OCI-LY1 (cell line): ENCODE results near the gene MTNR1A.

Experiments used
- H2AFZ ChIP-seq: fragments of 200-600 bp; sonication (generic), shearing (Covaris generic); 2 replicates; pipeline ENCODE4 v1.6.0; 2014; ENCODE audit warnings: antibody characterized with exemption, mild to moderate bottlenecking, low read length
- H3F3A ChIP-seq: fragments of 200-600 bp; sonication (generic), shearing (Covaris generic); 2 replicates; pipeline ENCODE4 v1.6.0; 2014; ENCODE audit warnings: mild to moderate bottlenecking, antibody characterized with exemption, low read length, moderate library complexity; ENCODE audit not compliant: insufficient read depth
- H3K27ac ChIP-seq: fragments of 200-600 bp; sonication (generic); 2 replicates; pipeline ENCODE4 v1.5.1; 2014; ENCODE audit warnings: low read length, mixed run types, mild to moderate bottlenecking, low read depth; ENCODE audit not compliant: poor library complexity, severe bottlenecking
- H3K27me3 ChIP-seq: fragments of 200-600 bp; sonication (generic); 2 replicates; pipeline ENCODE4 v1.6.0; 2014; ENCODE audit warnings: antibody characterized with exemption, mild to moderate bottlenecking, low read length, moderate library complexity; ENCODE audit not compliant: insufficient read depth
- H3K36me3 ChIP-seq: fragments of 200-600 bp; sonication (generic); 2 replicates; pipeline ENCODE4 v1.6.1; 2014; ENCODE audit warnings: mild to moderate bottlenecking, antibody characterized with exemption, low read length, moderate library complexity, mixed read lengths; ENCODE audit not compliant: insufficient read depth
- H3K4me1 ChIP-seq: fragments of 200-600 bp; sonication (generic); 2 replicates; pipeline ENCODE4 v1.5.1; 2014; ENCODE audit warnings: mild to moderate bottlenecking, low read length, moderate library complexity; ENCODE audit not compliant: insufficient read depth, severe bottlenecking
- H3K4me2 ChIP-seq: fragments of 200-600 bp; sonication (generic), shearing (Covaris generic); 2 replicates; pipeline ENCODE4 v1.6.1; 2014; ENCODE audit warnings: low read length
- H3K4me3 ChIP-seq: fragments of 200-600 bp; sonication (generic); 2 replicates; pipeline ENCODE4 v1.5.1; 2014; ENCODE audit warnings: low read length, low read depth, mild to moderate bottlenecking, mixed read lengths; ENCODE audit not compliant: poor library complexity, severe bottlenecking
- H3K79me2 ChIP-seq: fragments of 200-600 bp; shearing (Covaris generic); 2 replicates; pipeline ENCODE4 v1.6.1; 2016; ENCODE audit warnings: mixed run types, low read length, mixed read lengths; ENCODE audit not compliant: insufficient read depth
- H3K9ac ChIP-seq: fragments of 200-600 bp; sonication (generic), shearing (Covaris generic); 2 replicates; pipeline ENCODE4 v1.6.1; 2014; ENCODE audit warnings: mild to moderate bottlenecking, low read length, mixed read lengths
- H3K9me2 ChIP-seq: fragments of 200-600 bp; sonication (generic), shearing (Covaris generic); 2 replicates; pipeline ENCODE4 v1.6.1; 2014; ENCODE audit warnings: low read depth, mild to moderate bottlenecking, low read length, mixed read lengths
- H3K9me3 ChIP-seq: fragments of 200-600 bp; shearing (Covaris generic); 2 replicates; pipeline ENCODE4 v1.6.1; 2014; ENCODE audit warnings: low read length, mixed read lengths
- H4K20me1 ChIP-seq: fragments of 200-600 bp; sonication (generic), shearing (Covaris generic); 2 replicates; pipeline ENCODE4 v1.6.0; 2016; ENCODE audit warnings: mild to moderate bottlenecking, low read length; ENCODE audit not compliant: insufficient read depth
- CTCF ChIP-seq: fragments of 200-600 bp; sonication (generic), shearing (Covaris generic); IDR thresholded peaks from 2 replicates; pipeline ENCODE4 v1.5.1; 2017; ENCODE audit warnings: mild to moderate bottlenecking, antibody characterized with exemption, low read length, moderate library complexity, mixed read lengths
- EZH2 ChIP-seq: fragments of 200-600 bp; sonication (generic), shearing (Covaris generic); IDR thresholded peaks from 2 replicates; pipeline ENCODE4 v1.8.0; 2017; ENCODE audit warnings: borderline replicate concordance, mixed run types, mild to moderate bottlenecking, antibody characterized with exemption, low read length, moderate library complexity, mixed read lengths

MTNR1A gene

DNA sequence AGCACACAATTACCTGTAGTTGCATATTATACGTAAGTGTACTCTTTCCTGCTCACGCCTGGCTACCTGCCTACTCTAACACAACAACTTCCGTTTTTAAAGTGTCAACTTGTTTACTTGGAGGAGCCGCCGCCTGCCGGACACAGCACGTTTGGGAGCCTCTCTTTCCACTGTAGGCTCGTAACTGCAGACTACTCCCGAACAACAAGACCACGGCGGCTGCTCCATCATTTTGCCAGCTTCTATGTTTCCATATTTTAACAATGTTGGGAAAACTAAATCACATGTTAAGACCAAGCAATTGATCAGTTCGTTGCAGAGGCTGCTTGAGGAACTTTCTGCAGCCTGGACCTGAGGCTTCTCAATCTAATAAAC lies 841 bp downstream of the MTNR1A start:
- no peak for TF ChIP-seq EZH2
- no peak for TF ChIP-seq CTCF
- H3K36me3 ChIP-seq, result no peaks in the 10 kb centered on the region
- H3K9me3 ChIP-seq, result no peaks in the 10 kb centered on the region
- no peak overlapping the region for H3K4me3 ChIP-seq
- H2AFZ ChIP-seq, result no peak overlapping the region
- no peaks in the 10 kb centered on the region for H3K27me3 ChIP-seq
- no peak overlapping the region for H3K9ac ChIP-seq
- H3K79me2 ChIP-seq, result no peaks in the 10 kb centered on the region
- no peak overlapping the region for H3K27ac ChIP-seq
- no peaks in the 10 kb centered on the region for H4K20me1 ChIP-seq
- H3K9me2 ChIP-seq, result no peaks in the 10 kb centered on the region
- no peaks in the 10 kb centered on the region for H3F3A ChIP-seq
- H3K4me1 ChIP-seq, result no peaks in the 10 kb centered on the region
- no peak overlapping the region for H3K4me2 ChIP-seq

- no peaks in the 10 kb centered on the region for H3K9me3 ChIP-seq
- no peak overlapping the region for H3K9ac ChIP-seq
- no peaks in the 10 kb centered on the region for H3K36me3 ChIP-seq
- no peaks in the 10 kb centered on the region for H3F3A ChIP-seq
- no peaks in the 10 kb centered on the region for H4K20me1 ChIP-seq
- TF ChIP-seq CTCF (no peak), EZH2 (no peak)
- no peaks in the 10 kb centered on the region for H3K27me3 ChIP-seq
- no peak overlapping the region for H2AFZ ChIP-seq
- no peak overlapping the region for H3K4me3 ChIP-seq
- H3K4me1 ChIP-seq, result no peaks in the 10 kb centered on the region
- H3K79me2 ChIP-seq, result no peaks in the 10 kb centered on the region
- H3K9me2 ChIP-seq, result no peaks in the 10 kb centered on the region
- no peak overlapping the region for H3K27ac ChIP-seq
- H3K4me2 ChIP-seq, result no peak overlapping the region
Observed at GRCh38 chr4:186553717-186554116, 1.6 kb downstream of the MTNR1A start.

DNA sequence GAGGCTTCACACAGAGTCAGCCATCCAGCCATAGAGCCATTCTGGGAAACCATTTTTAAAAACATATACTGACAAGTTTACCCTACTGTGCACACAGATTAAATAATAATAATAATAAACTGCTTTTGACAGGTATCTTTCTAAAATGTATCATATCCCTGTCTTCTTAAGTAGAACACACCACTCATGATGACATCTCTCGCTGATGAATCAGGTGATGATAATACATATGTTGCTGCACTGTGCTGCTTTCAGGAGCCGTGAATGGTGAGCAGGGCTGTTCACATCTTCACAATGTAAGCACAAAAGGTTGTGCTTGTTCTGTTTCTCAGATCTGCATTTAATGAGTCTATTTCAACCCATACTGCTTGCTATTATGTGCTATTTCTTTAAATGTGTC lies 3.5 kb downstream of the MTNR1A start:
- Histone ChIP-seq H3K36me3 (no peaks in the 10 kb centered on the region), H4K20me1 (no peaks in the 10 kb centered on the region), H3K4me3 (no peak overlapping the region), H3K9me3 (no peaks in the 10 kb centered on the region), H3K27ac (no peak overlapping the region), H3K9me2 (no peaks in the 10 kb centered on the region), H3K4me2 (no peak overlapping the region), H3K79me2 (no peaks in the 10 kb centered on the region), H3F3A (no peaks in the 10 kb centered on the region), H2AFZ (no peak overlapping the region), H3K27me3 (no peaks in the 10 kb centered on the region), H3K4me1 (no peaks in the 10 kb centered on the region), H3K9ac (no peak overlapping the region)
- TF ChIP-seq EZH2 (no peak), CTCF (no peak)
